Measurements from ENCODE around the gene NEURL1.
"Not testable (repeated sequence)": the region's sequence is repeated elsewhere in the genome, so short reads cannot be mapped to it uniquely, and the experiment has no call there.

NEURL1 gene

DNA sequence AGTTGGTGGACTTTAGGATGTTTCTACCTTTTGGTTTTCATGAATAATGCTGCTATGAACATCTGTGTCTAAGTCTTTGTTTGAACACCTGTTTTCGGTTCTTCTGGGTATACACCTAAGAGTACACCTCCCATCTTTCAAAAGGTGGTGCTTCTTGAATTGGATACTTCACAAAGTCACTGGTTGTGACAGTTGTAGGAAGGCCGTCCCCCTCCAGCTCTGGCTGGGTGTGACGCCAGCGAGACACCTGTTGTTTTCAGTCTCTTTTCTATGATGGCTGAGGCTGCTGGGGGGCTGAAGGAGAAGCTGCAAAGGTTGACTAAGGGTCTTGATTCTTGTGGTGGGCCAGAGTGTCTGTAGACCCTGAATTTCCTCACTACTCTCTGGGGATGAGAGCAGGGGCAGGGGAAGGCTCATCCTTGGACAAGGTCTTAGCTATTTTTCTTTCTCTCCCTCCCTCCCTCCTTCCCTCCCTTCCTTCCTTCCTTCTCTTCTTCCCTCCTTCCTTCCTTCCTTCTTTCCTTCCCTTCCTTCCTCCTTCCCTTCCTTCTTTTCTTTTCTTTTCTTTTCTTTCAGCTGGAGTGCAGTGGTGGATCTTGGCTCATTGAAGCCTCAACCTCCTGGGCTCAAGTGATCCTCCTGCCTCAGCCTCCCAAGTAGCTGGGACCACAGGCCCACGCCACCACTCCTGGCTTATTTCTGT is 5.6 kb downstream of the NEURL1 start:
- in situ Hi-C loops (cut with MboI; ENCODE audit: low sequenced_read_pairs, unreplicated experiment): no loop called here
- TF ChIP-seq, protein P1, sequence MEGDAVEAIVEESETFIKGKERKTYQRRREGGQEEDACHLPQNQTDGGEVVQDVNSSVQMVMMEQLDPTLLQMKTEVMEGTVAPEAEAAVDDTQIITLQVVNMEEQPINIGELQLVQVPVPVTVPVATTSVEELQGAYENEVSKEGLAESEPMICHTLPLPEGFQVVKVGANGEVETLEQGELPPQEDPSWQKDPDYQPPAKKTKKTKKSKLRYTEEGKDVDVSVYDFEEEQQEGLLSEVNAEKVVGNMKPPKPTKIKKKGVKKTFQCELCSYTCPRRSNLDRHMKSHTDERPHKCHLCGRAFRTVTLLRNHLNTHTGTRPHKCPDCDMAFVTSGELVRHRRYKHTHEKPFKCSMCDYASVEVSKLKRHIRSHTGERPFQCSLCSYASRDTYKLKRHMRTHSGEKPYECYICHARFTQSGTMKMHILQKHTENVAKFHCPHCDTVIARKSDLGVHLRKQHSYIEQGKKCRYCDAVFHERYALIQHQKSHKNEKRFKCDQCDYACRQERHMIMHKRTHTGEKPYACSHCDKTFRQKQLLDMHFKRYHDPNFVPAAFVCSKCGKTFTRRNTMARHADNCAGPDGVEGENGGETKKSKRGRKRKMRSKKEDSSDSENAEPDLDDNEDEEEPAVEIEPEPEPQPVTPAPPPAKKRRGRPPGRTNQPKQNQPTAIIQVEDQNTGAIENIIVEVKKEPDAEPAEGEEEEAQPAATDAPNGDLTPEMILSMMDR (IDR thresholded peaks at IDR 0.05; ENCODE audit: borderline replicate concordance, control extremely low read depth, extremely low read depth, insufficient read depth, missing control alignments): no peak
- DNase-seq (ENCODE audit: low spot score): no peak

DNA sequence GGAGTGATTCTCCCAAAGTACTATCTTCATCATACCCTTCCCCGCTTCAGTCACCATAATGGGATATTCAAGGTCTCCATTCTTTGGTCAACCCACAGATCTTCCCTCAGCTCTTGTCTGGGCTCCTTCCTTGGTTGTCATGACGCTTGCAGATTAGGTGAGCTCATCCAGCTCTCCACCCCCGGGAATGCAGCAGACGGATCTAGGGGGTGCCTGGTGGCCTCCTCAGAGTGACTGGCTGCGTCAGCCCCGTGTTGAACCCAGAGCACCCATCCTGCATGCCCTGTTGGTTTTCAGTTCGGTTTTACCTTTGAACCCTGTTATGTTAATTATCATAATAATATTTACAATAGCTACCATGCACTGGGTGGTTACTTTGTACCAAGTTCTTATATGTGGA is 6.4 kb downstream of the NEURL1 start:
- in situ Hi-C loops (cut with MboI; ENCODE audit: low sequenced_read_pairs, unreplicated experiment): no loop called here
- DNase-seq (ENCODE audit: low spot score): no peak
- TF ChIP-seq, protein P1 (IDR thresholded peaks at IDR 0.05; ENCODE audit: borderline replicate concordance, control extremely low read depth, extremely low read depth, insufficient read depth, missing control alignments): no peak

DNA sequence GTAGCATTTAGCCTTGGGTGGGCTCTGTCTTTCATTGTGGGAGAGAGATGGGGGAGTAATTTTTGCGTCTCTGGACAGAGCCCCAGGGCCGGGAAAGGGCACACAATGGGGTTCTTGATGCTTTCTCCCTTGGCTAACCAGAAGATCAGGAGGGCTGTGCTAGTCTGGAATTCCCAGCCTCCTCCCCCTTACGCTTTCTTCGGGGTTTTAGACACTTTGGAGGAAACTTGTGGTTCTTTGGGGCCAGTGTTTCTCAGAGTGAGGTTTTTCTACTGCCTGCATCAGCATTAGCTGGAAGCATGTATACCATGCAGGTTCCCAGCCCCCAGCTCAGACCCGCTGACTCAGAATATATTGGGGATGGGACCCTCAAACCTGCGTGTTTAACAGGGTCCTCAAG is 7.0 kb downstream of the NEURL1 start:
- DNase-seq (ENCODE audit: low spot score): no peak
- TF ChIP-seq, protein P1 (IDR thresholded peaks at IDR 0.05; ENCODE audit: borderline replicate concordance, control extremely low read depth, extremely low read depth, insufficient read depth, missing control alignments): no peak
- in situ Hi-C loops (cut with MboI; ENCODE audit: low sequenced_read_pairs, unreplicated experiment): no loop called here

DNA sequence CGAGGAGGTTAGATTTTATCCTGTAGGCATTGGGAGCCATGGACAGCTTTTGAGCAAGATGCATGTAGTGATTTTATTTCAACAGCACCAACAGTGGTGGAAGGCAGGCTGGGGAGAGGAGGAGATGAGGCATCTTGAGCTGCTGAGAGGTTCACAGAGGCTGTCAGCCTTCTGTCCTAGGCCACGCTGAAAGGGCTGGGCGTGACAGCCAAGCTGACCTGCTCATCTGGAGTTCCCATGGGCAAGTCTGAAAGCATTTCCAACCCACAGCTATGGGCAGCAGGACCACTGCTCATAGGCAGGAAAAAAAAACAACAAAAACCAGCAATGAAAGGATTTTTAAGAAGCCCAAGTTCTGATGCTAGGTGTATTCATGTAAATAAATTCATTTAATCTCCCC is 7.7 kb downstream of the NEURL1 start:
- no peak for DNase-seq (ENCODE audit: low spot score)
- in situ Hi-C loops (cut with MboI; ENCODE audit: low sequenced_read_pairs, unreplicated experiment): no loop called here

DNA sequence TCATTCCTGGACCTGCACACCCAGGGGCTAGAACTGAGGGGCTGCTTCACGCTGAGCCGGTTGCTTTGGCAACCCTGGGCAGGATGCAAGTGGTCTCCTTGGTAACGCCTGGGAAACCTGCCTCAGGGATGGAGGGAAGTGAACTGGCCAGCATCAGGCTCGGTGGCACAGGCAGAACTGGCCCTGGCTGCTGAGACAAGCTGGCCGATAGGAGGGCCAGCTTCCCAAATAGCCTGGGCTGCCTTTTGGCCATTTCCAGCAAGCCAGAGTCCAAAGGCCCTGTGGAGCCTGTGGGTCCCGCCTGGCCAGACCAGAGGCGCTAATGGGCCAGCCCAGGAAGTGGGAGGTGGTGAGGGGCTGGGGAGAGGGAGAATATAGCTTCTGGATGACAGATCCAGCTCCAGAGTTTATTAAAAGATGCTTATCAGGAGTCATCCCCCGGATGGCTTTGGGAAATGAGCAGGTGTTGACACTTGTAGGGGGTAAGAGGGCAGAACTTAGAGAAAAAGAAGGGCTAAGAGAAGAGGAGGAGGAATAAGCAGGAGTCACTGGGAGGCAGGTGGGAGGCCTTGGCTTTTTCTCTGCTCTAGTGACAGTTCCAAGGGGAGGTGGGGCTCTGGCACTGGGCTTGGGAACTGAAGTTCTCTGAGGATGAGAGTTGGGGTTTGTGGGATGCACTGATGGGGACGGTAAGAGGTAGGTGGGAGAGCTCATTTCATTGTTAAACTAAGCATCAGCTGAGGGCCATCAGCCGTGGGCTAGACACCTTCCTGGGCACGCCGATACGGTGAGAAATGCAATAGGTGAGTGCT is 9.6 kb downstream of the NEURL1 start:
- in situ Hi-C loops (cut with MboI; ENCODE audit: low sequenced_read_pairs, unreplicated experiment): no loop called here
- DNase-seq (ENCODE audit: low spot score): no peak
- TF ChIP-seq, protein P1 (IDR thresholded peaks at IDR 0.05; ENCODE audit: borderline replicate concordance, control extremely low read depth, extremely low read depth, insufficient read depth, missing control alignments): no peak

More for the DNA sequence above, 7.7 kb downstream of the NEURL1 start:
- TF ChIP-seq, protein P1 (IDR thresholded peaks at IDR 0.05; ENCODE audit: borderline replicate concordance, control extremely low read depth, extremely low read depth, insufficient read depth, missing control alignments): no peak

DNA sequence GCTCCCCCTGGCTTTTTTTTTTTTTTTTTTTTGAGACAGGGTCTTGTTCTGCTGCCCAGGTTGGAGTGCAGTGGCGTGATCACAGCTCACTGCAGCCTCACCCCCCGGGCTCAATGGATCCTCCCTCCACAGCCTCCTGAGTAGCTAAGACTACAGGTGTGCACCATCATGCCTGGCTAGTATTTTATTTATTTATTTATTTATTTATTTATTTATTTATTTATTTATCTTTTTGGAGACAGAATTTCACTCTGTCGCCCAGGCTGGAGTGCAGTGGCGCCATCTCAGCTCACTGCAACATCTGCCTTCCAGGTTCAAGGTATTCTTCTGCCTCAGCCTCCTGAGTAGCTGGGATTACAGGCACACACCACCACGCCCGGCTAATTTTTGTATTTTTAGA is 10.3 kb downstream of the NEURL1 start:
- in situ Hi-C loops (cut with MboI; ENCODE audit: low sequenced_read_pairs, unreplicated experiment): not testable (repeated sequence)

DNA sequence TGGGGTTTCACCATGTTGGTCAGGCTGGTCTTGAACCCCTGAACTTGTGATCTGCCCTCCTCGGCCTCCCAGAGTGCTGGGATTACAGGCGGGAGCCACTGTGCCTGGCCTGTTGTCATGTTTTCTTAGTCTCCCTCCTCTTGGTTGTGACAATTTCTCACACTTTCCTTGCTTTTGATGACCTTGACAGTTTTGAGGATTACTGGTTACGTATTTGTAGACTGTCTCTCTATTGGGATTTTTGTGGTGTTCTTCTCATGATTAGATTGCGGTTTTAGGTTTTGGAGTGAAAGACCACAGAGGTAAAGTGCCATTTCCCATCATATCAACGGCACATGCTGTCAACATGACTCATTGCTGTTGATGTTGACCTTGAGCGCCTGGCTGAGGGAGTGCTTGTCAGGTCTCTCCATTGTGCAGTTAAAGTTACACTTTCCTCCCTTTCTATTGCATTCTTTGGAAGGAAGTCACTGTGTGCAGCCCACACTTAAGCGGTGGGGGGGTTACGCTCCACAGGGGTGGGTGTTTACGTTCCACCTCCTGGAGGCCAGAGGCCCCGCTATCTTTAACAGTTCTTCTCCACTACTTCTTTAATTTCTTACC is 10.8 kb downstream of the NEURL1 start:
- no peak for DNase-seq (ENCODE audit: low spot score)
- in situ Hi-C loops (cut with MboI; ENCODE audit: low sequenced_read_pairs, unreplicated experiment): no loop called here
- TF ChIP-seq, protein P1 (IDR thresholded peaks at IDR 0.05; ENCODE audit: borderline replicate concordance, control extremely low read depth, extremely low read depth, insufficient read depth, missing control alignments): no peak

More for the DNA sequence above, 10.3 kb downstream of the NEURL1 start:
- not testable (repeated sequence) for DNase-seq (ENCODE audit: low spot score)
